NCI-H345 treated with DMSO at 0.1 percent for 48 hours (cell line): ENCODE measurements around the gene H2BK1.

Source experiments
- DNase-seq: peaks from one replicate; lab custom pipeline; 2025; ENCODE audit not compliant: unreplicated experiment; lab: John Stamatoyannopoulos, UW

The H2BK1 gene

DNA sequence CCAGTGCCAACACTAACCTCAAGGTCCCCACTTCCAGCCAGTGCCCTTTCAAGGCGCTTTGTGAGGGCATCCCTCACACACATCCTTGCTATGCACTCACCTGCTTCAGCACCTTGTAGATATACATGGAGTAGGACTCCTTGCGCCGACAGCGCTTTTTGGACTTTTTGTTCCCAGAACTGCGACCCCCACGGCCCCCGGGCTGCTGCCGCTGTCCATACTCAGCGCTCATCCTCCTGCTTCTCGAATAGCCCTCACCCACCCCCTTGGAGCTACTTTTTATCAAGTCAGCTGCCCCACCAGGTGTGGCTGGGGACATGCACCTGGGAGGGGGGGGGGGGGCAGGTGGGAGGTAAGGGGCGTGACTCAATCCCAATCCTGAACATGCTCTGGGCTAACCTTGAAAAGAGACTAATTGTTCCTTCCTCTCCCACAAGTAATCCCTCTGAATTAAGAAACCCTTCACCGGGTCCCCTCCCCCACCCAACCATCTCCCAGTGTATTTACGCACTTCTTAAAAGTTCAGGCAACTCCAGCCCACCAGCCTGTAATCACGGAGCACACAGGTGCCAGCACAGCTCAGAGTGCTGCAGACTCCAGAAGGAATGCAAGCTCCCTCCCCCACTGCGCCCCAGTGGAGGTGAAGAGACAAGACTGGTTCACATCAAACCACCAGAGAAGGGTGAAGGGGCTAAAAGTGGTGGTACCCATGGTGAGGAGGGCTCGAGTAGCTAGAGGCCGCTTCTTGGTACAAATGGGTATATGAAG, at the start of gene H2BK1:
Gene H2BK1, minus strand, starts transcription at position 402 of the 768 bp plus-strand sequence. Its CDS starts 170 bp downstream, at position 232.
- DNase-seq = no peak

DNA sequence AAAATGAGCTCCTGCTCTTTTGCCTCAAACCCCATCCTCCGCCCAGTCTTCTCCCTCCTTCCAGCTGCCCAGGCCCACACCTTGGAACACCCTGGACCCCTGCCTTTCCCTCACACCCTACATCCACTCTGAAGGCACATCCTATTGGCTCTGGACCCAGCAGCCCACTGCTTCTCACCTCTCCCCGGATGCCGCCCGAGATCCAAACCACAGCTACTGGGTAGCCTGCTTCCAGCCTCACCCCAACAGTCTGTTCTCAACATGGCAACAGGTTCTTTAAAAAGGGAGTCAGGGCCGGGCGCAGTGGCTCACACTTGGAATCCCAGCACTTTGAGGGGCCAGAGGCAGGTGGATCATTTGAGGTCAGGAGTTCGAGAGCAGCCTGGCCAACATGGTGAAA, 47.7 kb upstream of the H2BK1 start:
- no peak for DNase-seq

DNA sequence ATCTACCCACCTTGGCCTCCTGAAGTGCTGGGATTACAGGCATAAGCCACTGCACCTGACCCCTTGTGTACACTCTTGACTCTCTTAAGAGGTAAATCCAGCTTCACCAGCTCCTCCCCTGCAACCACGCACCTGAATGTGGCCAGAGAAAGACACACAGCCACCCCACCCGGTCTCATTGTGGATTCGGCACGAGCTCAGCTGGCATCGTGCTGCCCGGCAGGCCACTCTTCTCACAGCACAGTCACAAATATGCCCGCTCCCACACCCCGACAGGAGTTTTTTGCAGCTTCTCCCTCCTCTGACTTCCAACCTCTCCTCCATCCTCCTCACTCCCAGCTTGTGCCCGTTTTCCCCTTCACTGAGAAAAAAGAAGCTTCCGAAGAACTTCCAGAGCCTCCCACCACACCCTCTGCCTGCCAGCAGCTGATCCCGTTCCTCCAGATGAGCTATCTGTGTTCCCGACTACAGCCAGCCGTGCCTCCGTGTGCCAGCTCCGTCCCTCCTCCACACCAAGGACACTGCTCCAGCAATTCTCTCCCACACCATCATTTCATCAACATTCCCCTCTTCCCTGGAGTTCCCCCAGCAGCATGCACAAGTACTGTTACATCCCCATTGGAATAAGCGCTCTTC, 46.2 kb upstream of the H2BK1 start:
- no peak for DNase-seq

DNA sequence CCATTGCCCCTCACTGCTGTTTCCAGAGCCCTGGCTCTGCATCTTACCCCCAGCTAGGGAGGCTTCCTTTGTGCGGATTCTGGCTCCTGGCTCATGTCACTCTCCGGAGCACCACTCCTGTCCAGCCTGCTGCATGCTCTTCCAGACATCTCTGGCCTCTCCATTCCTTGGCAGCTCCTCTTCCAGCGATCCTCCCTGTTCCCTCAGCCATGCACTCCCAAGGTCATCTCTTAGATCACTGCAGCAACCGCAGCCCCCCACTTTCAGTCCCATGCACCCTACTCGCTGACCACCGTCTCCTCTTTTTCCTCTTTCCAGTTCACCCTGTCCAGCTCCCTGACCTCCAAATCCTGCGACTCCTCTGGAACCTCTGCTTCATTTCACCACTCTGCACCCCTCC, 45.1 kb upstream of the H2BK1 start:
- DNase-seq = no peak

DNA sequence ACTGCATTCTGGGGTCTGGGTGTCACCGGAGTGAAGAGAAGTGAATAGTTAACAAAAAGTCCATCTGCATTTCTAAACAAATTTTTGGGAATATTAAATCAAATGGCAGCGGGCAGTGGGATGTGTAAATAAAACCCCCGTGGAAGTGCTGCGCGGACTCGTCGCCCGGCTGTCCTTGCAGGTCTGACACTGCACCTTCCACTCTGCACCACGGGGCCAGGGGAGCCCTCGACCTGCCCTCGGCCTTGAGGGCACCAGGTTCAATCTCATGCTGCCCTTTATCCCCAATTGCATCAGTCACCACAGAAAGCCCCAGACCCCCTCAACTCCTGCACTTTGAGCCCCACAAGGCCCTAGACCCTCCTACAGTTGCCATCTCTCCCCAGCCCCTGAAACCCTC, 44.6 kb upstream of the H2BK1 start:
- DNase-seq = no peak

DNA sequence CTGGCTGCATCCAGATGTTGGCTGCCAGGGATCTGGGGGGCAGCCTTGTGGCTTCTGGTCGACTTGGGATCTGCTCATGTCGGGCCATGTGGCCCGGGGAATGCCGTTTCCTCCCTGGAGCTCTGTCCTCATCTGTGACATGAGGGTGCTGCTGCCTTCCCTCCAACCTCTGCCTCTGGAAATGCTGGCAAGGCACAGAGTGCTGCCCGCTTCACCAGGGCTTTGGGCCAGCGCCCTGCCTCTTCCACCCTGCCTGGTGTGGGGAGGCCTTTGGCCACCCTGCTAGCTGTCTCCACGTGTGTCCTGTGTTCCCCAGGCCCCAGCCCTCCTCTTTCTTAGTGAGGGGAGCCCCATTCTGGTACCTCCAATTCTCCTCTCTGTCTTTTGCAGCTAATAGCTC, 44.0 kb upstream of the H2BK1 start:
- no peak for DNase-seq

DNA sequence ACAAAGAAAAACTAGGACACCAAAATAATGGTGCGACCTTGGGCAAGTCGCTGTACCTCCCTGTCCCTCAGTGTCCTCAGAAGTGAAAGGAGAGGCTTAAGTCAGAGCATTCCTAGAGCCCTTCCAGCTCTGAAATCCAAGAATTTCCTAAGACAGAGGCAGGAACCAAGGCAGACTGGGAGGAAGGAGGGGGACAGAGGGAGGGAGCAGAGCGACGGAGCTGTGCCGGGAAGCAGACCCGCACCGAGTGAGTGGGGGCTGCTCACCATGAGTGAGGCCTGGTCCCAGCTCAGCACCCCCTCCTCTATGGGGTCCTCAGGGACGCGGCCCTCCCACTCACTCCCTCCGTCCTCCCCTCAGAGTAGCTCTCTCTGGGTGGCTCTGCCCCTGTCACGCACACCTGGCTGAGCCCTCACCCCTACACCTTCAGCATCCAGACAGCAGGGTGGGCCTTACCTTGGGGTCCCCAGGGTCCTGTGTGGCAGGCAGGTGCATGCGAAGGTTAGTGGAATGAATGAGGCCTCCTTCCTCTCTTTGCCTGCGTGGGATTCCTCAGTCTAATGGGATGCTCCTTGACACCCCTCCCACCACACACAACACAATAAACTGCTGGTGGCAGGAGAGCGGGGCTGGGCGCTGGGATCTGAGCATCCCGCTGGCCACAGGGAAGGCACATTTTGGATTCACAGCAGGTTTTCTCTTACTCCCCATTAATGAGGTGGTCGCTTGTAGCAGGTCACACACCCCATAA, 42.8 kb upstream of the H2BK1 start:
- no peak for DNase-seq

DNA sequence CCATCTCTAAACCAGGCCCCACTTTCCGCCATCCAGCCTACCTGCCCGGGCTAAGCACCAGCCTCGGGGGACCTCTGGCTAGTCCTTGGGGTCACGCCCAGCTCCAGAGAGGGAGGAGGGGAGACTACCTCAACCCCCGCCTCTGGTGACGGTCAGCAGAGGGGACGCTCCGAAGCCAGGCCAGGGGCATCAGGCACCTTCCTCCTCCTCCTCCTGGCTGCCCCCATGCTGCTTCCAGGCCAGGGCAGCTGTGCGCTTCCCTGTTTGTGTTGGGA, 42.2 kb upstream of the H2BK1 start:
- no peak for DNase-seq

DNA sequence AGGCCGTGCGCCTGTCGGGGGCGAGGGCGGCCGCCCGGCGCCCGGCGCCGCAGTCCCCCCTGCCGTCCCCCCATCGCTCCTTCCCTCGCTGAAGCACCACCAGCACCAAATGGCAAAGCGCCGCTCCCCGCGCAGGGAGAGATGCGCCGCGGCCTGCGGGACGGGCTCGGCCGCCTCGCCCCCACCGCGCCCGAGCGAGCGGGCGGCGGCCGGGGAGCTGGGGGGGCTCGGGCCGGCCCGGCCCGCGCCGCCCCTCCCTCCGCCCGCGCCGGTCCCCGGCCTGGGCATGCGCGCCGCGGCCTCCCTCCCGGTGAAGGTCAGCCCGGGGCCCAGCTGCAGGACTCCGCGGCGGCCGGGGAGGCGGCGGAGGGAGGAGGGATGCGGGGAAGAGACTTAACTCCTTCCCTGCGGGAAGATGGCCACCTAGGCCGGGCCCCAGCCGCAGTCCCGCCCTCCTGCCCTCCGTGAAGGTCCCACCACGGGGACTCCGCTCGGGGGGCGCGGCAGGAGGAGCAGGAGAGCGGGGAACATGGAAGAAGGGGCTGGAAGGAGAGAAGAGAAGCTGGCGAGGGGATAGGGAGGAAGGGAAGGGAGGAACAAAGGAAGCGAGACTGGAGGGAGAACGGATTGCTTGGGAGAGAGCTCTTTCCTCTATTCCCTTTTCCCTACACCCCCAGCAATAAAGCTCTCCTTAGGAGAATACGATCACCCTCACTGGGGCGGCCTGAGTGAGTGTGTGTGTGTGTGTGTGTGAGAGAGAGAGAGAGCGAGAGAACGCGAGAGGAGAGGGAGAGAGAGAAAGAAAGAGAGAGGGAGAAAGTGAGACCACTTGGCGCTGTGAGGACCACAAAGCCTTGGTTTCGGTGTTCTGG, 41.6 kb upstream of the H2BK1 start:
- DNase-seq = no peak

DNA sequence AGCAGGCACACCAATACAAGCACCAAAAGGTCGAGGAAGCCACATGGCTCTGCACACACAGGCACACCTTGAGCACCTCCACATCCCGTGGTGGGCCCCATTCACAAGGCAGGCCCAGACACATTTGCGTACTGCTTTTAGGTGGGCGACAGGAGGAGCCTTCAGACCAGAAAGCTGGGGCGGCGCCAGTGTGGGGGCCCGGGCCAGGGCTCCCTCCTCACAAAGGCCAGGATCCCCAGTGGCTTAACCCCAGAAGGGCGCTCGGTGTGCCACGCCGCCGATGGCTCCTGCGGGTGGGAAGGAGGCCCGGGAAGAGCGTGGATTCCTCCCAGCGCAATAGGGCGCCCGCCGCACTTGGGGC, 41.0 kb upstream of the H2BK1 start:
- DNase-seq = no peak

DNA sequence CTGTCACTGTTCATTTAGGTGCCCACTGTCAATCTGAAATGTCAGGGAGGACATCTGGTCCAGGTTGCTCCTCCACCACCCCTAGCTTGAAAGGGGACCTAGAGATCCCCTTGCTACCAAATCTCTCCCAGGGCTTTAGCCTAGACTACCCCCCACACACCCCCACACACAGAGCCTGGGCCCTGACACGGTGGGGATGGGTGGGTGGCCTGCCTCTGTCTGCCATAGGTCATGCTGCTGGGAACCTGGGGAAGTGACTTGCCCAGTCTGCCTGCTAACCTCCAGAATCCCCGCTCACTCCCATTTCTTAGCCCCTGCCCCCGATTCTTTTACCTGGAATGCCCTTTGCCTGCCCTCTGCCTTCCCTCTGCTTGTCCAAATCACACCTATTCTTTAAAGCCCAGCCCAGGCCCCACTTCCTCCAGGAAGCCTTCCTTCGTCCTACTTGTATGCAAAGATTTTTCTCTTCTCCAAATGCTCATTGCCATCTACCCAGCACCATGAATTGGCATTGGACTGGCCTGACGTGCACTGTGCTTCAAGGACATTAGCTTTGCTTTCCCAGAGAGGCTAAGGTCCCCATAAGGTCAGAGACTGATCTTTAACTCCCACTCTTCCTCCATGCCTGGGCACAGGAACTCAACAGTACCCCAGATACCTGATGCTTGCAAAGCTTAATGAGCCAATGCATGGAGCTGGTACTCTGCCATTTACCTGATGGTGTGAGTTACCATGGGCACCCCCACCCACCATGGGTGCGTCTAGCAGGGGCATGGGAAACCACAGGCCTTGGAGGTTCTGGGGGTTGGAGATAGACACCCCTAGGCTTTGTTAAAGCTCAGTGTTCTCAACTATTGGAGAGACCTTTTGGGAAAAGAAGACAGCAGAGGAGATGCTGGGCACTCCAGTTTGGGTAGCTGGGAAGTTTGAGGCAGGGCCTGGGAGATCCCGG, 40.2 kb upstream of the H2BK1 start:
- no peak for DNase-seq

DNA sequence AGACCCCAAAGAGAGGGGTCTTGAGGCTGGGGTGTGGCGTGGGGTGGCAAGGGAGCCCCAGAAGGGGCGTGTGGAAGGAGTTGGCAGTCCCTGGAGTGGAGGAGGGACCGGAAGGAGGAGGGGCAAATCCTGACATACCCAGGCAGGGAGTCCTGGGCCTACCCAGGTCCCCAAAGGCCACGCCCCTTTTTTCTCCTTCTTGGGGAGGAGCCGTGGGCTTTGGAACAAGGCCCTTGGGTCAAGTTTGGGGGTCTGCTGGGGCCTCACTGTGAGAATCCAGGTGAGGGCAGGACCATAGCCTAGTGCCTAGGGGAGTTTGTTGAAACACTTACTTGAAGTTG, 39.4 kb upstream of the H2BK1 start:
- DNase-seq = no peak

DNA sequence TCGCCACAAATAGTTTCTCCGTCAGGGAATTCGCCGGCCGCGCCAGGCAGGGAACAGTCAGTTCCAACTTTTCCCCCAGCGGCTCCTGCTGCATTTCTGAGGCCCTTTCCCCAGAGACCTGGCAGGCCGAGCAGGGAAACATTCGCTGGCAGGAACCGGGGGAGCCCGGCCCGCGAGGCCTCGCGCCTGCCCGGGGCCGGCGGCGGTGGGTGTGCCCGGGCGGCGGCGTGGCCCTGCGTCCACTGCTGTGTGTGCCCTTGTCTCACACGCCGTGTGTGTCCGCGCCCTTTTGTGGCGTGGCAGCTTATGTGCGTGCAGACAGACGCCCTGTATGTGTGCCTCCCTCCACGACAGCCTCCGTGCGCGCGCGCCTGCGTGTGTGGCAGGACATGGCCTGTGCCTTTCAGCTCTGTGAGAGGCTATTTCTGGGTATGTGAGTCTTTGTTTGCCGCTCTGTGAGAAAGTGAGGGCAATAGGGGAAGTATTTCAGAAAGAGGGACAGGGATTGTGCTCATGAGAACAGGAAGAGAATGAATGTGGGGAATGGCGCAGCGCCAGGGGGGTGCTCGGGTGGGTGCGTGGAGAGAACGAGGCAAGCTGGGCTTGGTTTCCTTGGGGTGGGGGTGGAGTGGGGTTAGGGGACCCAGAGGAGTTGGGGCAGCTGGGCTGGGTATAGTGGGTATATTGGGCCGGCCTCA, 38.9 kb upstream of the H2BK1 start:
- no peak for DNase-seq

DNA sequence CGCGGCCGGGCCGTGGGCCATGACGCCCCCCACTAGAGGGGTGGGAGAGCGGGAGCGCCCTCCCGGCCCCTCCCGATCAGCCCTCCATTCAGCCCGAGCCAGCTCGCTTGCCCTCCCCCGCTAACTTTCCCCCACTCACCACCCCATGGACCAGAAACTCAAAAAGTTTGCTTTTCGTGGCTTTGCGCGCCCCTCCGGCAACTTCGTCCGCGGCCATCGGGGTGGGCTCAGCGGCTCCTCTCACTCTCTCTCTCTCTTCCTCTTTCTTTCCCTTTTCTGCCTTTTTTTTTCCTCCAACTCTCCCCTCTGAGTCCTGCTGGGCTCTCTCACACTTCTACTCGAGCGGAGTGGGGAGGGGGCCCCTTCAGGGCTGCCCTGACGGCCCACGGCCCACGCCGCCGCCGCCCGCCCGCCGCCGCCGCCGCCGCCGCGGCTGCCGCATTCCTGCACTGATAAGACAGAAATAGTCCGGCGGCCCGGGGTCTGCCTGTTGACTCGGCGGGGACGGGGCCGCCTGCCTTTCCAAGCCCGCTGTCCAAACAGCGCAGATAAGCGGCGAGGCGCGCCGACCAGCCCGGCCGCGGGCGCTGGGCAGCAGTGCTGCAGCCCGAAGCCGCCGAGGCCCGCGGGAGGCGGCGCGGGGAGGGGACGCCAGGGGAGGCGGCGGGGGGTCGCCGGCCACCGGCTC, 38.2 kb upstream of the H2BK1 start, which contains the start of gene SMARCD3:
Gene SMARCD3, minus strand, starts transcription at position 349 of the 688 bp plus-strand sequence. Its CDS starts 132 bp downstream, at position 217.
- DNase-seq = no peak

DNA sequence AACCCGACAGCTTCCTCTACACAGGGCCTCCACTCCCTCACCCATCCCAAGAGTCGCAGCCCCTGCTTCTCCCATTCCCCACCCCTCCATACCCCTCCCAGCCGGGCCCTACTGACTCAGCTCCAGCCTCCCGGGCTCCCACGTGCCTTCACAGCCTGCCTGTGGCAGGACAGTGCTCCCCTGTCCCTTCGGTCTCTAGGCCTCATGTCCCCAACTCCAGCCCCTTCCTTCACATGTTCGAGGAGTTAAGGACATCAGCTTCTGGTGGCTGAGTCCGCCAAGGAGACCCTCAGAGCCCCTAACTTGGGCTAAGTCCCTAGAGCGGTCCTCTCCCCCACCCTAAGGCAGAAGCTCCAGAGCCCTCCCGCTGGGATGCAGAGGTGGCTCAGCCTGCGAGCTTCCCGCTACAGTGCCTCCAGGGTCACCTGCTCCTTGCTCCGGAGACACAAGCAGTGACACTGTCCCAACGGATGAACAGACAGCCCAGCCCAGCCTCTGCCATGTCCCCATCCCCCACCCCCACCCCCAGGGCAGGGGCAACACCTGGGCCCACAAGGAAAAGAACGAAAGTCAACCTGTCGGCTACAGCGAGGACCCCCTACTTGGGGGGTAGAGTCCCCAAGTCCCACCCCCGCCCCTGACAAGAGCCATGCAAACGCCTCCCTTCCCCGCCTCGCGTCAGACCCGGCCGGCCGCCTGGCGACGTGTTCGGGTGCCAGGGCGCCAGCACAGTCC, 37.5 kb upstream of the H2BK1 start:
- DNase-seq = no peak

DNA sequence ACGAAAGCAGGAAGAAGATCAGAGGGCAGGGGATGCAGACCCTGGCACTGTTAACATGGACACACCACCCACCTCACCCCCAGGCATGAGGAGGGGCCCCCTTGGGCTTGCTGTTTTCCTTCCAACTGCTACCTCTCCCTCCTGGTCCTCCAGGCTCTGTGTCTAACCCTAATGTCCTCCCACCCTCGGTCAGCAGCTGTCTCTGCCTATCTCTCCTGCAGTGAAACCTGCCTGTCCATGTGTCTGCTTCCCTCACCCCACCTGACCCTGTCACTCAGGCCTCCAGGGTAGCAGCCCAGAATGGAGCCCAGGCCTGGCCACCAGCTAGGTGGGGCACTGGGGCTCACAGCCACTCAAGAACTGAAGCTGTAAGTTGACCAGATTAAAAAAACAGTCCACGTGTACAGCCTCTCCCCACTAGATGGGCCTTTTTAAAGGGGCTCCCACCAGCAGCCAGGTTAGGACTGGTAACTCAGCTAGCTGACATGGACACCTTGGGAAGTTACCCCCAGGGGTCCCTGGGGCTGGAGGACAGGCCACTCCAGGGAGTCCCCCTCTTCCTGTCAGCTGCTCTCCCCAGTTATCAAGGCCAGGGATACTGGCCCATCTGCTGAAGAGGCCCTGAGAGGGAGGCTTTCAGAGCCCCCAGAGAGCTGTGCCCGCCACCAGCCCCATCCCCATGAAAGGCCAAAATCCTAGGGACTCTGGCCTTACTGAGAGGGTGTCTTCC, 36.7 kb upstream of the H2BK1 start:
- DNase-seq = no peak

DNA sequence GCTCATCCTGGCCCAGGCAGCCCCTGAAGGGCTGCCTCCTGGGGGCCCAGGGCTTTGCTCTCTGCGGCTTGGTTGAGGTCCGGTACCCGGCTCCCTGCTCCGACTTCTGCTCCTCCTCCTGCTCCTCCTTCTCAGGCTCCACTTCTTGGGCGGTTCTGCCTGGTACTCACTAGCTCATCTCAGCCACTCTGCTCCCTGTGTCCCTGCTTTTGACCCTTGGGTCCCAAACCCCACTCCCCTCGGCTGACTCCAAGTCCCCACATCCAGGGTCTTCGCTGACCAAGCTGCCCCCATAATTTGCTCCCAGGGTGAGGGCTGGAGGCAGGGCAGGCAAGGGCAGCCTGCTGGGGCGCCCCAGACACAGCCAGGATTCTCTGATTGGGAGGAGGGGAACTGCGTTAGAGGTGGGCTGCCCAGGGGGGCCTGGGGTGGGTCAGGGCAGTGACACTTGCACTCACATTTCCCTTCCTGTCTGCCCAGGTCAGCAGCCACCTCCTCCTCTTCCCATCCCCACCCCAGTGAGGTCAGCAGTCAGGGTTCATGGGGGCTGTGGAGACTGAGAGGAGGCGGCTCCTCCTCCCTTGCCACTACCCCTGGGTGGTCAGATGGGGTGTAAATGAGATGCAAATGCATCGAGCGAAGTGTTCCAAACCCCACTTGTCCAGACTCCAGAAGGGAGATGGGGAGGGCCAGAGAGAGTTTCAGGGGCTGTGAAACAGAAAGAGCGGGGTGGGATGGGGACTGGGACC, 36.0 kb upstream of the H2BK1 start:
- DNase-seq = no peak
